GM12801 (cell line): ENCODE measurements around the gene KAZALD1.

Source experiments
- CTCF ChIP-seq: IDR thresholded peaks from one replicate; pipeline ENCODE4 v1.5.1; 2011; ENCODE audit warnings: control low read depth; ENCODE audit not compliant: insufficient read length; ENCODE audit errors: extremely low read depth

KAZALD1 gene

GRCh38 chr10:101090597-101090996 lies 28.8 kb downstream of the KAZALD1 start:
- no peak for TF ChIP-seq CTCF

- TF ChIP-seq CTCF: no peak
Measured at GRCh38 chr10:101091546-101092290, 29.9 kb downstream of the KAZALD1 start.

GRCh38 chr10:101092881-101093354 lies 31.1 kb downstream of the KAZALD1 start:
- no peak for TF ChIP-seq CTCF

- no peak for TF ChIP-seq CTCF
Measured at GRCh38 chr10:101094121-101094879, 32.5 kb downstream of the KAZALD1 start.

- TF ChIP-seq CTCF: no peak
Measured at GRCh38 chr10:101095004-101095403, 33.2 kb downstream of the KAZALD1 start.

GRCh38 chr10:101095550-101096213 lies 33.9 kb downstream of the KAZALD1 start:
- no peak for TF ChIP-seq CTCF

GRCh38 chr10:101096378-101096777 lies 34.6 kb downstream of the KAZALD1 start:
- TF ChIP-seq CTCF: no peak
